HuH-7 (cell line): Measurements from ENCODE around the gene MISP3.

ENCODE experiments used
- DNase-seq: peaks from one replicate; pipeline ENCODE4 v3.0.0; 2011; ENCODE audit warnings: low spot score

Gene MISP3

DNA sequence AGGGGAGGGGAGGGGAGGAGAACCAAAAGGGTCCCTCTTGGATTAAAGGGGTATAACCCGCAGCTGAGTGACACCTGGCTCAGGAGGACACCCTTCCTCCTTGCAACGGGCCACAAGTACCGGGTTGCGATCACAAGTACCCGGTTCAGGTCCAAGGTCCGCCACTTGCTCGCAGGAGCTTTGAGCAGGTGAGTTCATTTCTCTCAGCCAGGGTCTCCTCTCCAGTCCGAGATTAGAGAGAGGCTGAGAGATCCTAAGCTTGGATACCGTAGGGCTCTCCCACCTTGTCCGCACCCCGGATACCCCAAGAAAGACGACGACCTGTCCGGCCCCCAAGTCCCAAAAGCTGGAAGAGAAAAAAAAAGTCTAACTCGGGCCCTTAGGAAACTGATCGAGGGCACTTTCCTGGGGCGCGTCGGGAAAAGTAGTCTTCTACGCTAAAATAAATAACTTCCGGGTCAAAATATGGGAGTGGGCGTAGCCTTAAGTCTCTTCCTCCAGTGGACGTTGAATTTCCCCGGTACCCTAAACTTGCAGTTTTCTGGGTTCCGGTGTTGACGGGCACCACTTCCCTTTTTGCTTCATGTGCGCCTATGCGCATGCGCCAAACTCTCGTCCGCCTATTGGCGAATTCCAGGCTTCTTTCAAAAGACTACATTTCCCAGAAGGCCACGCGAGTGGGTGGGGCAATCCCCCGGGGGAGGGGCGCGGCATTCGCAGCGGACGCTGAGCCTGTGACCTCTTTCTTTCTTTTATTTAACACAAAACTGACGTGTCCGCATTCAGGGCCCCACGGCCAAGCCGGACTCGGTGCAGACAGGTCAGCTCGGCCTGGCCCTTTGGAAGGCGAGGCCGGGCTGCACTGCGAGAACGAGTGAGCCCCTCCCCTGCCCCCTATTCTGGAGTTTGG lies 8.6 kb downstream of the MISP3 start:
- peak; percentile 93 for DNase-seq

DNA sequence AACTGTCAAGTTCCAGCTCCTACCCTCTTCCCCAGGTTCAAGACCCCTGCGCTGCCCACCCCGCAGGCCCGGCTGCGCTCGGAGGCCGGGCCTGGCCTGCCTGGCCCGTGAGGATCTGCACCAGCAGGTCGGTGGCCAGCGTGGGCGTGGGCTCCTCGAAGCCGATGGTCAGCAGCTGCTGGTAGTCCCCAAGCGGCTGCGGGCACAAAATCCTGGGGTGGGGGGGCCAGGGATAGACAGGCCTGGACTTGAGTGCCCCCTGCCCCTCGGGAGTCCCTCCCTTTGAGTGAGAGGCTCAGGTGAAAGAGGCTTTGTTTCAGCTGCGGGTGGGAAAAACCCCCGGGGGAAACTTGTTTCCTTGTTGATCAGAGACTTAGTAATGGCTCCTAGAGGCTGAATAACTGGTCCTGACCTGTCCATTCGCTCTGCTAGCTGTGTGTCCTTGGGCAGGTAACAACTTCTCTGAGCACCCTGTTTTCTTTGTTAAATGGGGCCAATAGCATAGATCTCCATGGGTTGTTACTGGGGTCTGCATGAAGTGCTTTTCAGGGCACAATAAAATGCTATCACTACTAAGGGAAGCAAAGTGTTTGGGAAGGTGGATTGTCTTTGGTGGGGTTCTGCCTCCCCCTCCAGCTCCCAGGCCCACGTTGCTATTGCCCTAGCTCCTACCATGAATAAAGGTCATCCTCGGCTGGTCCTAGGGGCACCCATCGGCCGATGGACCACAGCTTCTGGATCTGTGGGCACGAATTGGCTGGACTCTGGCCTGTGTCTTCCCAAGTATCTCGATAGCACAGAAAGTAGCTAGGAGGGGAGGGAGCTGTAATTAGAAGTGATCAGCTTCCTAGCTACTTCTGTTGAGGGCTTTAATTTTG lies 9.4 kb downstream of the MISP3 start:
- no peak for DNase-seq

DNA sequence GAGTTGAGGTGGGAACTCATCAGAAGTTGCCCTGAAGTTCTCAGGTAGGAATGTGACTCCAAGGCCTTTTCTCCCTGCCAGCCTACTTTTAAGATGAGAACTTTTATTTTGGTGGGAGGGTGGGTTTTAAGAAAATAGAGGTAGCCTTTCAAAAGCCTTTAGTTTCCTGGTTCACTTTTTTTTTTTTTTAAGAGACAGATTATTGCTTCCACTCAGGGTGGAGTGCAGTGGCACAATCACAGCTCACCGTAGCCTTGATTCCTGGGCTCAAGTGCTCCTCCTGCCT lies 10.0 kb downstream of the MISP3 start:
- no peak for DNase-seq

- no peak for DNase-seq
These were observed 12.9 kb downstream of the MISP3 start, which contains the start of gene C19orf67 for GRCh38 chr19:14085309-14085995. Gene C19orf67 (minus strand): TSS chr19:14085783. CDS start chr19:14085627, 156 bp downstream.

DNA sequence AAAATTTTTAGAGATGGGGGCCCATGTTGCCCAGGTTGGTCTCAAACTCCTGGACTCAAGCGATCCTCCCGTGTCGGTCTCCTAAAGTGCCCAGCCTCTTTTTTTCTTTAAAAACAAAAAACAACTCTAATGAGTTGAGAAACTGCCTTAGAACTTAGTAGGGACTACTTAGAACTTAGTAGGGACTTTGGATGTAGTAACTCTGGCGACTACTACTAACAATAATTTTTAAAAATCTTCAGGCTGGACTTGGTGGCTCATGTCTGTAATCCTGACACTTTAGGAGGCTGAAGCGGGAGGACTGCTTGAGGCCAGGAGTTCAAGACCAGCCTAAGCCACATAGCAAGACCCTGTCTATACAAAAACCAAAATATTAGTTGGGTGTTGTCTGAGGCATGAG lies 13.5 kb downstream of the MISP3 start:
- DNase-seq, result no peak

- DNase-seq, result no peak
These were observed 16.2 kb downstream of the MISP3 start for GRCh38 chr19:14088634-14089411.

GRCh38 chr19:14089412-14089661 lies 16.8 kb downstream of the MISP3 start:
- DNase-seq, result no peak

- DNase-seq, result peak; percentile 44
These were observed 17.3 kb downstream of the MISP3 start for GRCh38 chr19:14089662-14090508.

- peak; percentile 66 for DNase-seq
These were observed 18.0 kb downstream of the MISP3 start, which contains the start of gene SAMD1 for GRCh38 chr19:14090509-14091080. Gene SAMD1 (minus strand): TSS chr19:14090751.

- peak; percentile 76 for DNase-seq
These were observed 18.7 kb downstream of the MISP3 start for GRCh38 chr19:14091081-14091812.

GRCh38 chr19:14091813-14092462 lies 19.4 kb downstream of the MISP3 start:
- DNase-seq, result no peak

DNA sequence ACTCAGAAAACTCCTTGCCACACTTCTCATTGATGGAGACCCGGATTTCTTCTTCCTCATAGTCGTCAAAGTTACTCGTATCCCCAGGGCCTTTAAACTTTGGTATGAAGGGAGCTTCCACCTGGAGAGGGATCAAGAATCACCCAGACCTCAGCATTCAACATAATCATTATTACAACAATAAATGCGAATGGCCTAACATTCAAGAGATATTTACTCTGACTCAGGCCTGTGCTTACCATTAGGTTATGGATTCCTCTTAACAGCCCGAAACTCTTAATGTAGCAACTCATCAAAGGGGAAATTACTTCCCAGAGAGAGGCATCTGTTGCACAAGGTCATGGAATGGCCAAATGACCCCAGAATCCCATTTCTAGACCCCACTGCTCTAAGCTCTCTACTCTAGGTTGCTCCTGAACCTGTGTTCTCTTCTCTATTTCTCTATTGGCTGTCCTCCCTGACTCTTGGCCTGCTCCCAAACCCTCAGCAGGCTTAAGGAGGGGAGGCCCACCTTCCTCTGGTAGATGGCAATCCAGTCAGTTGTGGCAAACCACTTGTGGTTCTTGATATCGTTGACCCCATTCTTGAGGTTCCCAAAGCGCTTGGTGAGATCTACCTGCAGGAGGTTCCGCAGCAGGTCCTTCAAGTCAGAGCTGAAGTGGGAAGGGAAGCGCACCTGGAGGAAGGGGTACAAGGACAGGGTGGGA lies 20.7 kb downstream of the MISP3 start:
- no peak for DNase-seq

DNA sequence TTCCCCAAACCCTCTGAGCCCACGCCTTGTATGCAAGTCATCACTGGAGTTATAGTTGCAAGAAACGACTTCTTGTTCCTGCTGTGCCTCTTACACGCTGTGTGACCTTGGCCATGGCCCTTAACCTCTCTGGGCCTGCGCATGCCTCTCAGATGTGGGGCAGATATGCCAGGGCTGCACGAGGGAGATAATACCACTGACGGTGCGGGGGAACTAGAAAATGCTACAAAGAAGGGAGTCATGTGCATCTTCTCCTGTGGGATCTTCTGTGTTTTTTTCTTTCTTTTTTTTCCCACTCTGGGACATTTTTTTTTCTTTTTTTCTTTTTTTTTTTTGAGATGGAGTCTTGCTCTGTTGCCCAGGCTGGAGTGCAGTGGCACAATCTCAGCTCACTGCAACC lies 22.3 kb downstream of the MISP3 start:
- DNase-seq, result no peak

DNA sequence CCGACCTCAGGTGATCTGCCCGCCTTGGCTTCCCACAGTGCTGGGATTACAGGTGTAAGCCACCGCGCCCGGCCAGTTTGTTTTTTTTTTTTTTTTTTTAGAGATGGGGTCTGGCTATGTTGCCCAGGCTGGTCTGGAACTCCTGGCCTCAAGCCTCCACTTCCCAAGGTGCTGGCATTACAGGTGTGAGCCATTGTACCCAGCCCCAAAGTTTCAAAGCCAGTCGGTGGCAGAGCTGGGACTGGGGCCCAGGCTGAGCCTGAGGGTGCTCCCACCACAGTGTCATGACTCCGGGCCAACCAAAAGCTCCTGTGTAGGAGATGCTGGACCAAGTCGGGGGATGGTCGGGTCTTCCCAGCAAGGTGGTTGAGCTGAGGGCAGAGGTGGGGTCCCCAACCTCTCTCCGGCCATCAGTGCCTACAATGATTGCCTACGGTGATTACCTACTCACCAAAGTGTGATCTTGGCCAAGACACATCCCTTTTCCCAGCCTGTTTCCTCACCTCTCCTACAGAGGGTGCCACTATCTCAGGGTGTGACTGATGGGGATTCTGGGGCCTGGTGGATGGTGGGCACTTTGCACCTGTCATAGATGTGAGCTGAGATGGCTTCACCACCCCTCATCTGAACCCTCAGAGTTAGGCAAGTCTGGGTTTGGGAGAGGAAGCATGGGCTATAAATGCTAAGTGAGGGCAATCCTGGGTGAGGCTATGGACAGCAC lies 23.8 kb downstream of the MISP3 start:
- DNase-seq, result no peak

GRCh38 chr19:14097532-14098151 lies 25.1 kb downstream of the MISP3 start:
- no peak for DNase-seq

- no peak for DNase-seq
These were observed 28.5 kb downstream of the MISP3 start for GRCh38 chr19:14101003-14101545.

DNA sequence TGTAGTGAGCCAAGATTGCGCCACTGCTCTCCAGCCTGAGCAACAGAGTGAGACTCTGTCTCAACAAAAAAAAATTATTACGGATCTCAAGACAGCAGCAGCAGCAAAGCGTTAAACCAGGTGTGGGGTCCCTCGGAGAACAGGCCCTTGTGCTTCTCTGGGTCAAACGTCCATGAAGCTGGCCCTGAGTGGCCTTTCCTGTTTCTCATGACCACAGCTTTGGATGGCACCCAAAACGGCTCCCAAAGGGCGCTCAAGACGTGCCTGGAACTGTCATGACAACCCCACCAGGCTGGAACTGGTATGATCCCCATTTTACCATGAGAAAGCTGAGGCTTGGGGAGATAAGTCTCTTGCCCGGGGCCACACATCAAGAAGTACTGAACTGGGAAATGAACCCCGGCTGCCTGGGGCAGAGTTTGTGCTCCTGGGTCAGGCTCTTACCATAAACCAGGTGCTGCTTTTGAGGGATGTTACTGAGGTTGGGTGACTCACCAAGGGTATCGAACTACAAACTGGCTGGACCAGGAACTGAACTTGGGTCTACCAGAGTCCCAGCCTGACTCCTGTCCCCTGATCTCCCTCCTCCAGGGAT lies 29.6 kb downstream of the MISP3 start:
- DNase-seq, result no peak
